ENCODE measurements around the gene RPS8.

Gene RPS8

GRCh38 chr1:44775930-44776729 lies 790 bp downstream of the RPS8 start:
- Mint-ChIP-seq H3K9me3 (no peaks in the 10 kb centered on the region), H3K36me3 (ENCODE audit: low read depth) (peaks cover 62% of the 10 kb centered on the region), H3K27ac (peak overlapping the region; percentile 95), H3K27me3 (no peaks in the 10 kb centered on the region), H3K4me3 (peak overlapping the region; percentile 94), H3K4me1 (peaks cover 36% of the 10 kb centered on the region)
- ATAC-seq: no peak
- peak; percentile 46 for DNase-seq

- H3K9me3 Mint-ChIP-seq: no peaks in the 10 kb centered on the region
- peak overlapping the region; percentile 94 for H3K4me3 Mint-ChIP-seq
- peaks cover 36% of the 10 kb centered on the region for H3K4me1 Mint-ChIP-seq
- no peaks in the 10 kb centered on the region for H3K27me3 Mint-ChIP-seq
- no peak for ATAC-seq
- DNase-seq: no peak
- H3K27ac Mint-ChIP-seq: peak overlapping the region; percentile 95
- H3K36me3 Mint-ChIP-seq (ENCODE audit: low read depth): peaks cover 68% of the 10 kb centered on the region
Measured at GRCh38 chr1:44776730-44777068, 1.4 kb downstream of the RPS8 start.

GRCh38 chr1:44777547-44777946 lies 2.2 kb downstream of the RPS8 start:
- H3K27me3 Mint-ChIP-seq: no peaks in the 10 kb centered on the region
- peaks cover 39% of the 10 kb centered on the region for H3K4me1 Mint-ChIP-seq
- H3K36me3 Mint-ChIP-seq (ENCODE audit: low read depth): peaks cover 68% of the 10 kb centered on the region
- H3K4me3 Mint-ChIP-seq: peak overlapping the region; percentile 94
- no peak for DNase-seq
- H3K9me3 Mint-ChIP-seq: no peaks in the 10 kb centered on the region
- ATAC-seq: no peak
- H3K27ac Mint-ChIP-seq: peak overlapping the region; percentile 95

- peak overlapping the region; percentile 94 for H3K4me3 Mint-ChIP-seq
- H3K4me1 Mint-ChIP-seq: peaks cover 42% of the 10 kb centered on the region
- H3K9me3 Mint-ChIP-seq: no peaks in the 10 kb centered on the region
- H3K36me3 Mint-ChIP-seq (ENCODE audit: low read depth): peaks cover 70% of the 10 kb centered on the region
- H3K27ac Mint-ChIP-seq: peak overlapping the region; percentile 95
- no peaks in the 10 kb centered on the region for H3K27me3 Mint-ChIP-seq
- ATAC-seq (no peak), DNase-seq (no peak)
Measured at GRCh38 chr1:44777969-44778635, 2.8 kb downstream of the RPS8 start.

- Mint-ChIP-seq H3K36me3 (ENCODE audit: low read depth) (peaks cover 70% of the 10 kb centered on the region), H3K27ac (peak overlapping the region; percentile 95), H3K4me3 (peak overlapping the region; percentile 94), H3K27me3 (no peaks in the 10 kb centered on the region), H3K9me3 (no peaks in the 10 kb centered on the region), H3K4me1 (peaks cover 48% of the 10 kb centered on the region)
- no peak for DNase-seq
- no peak for ATAC-seq
Measured at GRCh38 chr1:44778705-44779576, 3.6 kb downstream of the RPS8 start.

GRCh38 chr1:44780583-44781121 lies 5.3 kb downstream of the RPS8 start:
- DNase-seq (no peak), ATAC-seq (no peak)
- peak overlapping the region; percentile 29 for H3K4me3 Mint-ChIP-seq
- H3K4me1 Mint-ChIP-seq: peaks cover 54% of the 10 kb centered on the region
- H3K27me3 Mint-ChIP-seq: no peaks in the 10 kb centered on the region
- no peak overlapping the region for H3K27ac Mint-ChIP-seq
- H3K36me3 Mint-ChIP-seq (ENCODE audit: low read depth): peaks cover 63% of the 10 kb centered on the region
- H3K9me3 Mint-ChIP-seq: no peaks in the 10 kb centered on the region

- Mint-ChIP-seq H3K27me3 (no peaks in the 10 kb centered on the region), H3K9me3 (no peaks in the 10 kb centered on the region), H3K27ac (peak overlapping the region; percentile 42), H3K36me3 (ENCODE audit: low read depth) (peaks cover 33% of the 10 kb centered on the region), H3K4me3 (peak overlapping the region; percentile 67), H3K4me1 (peaks cover 48% of the 10 kb centered on the region)
- DNase-seq: no peak
- no peak for ATAC-seq
Measured at GRCh38 chr1:44783697-44784093, 8.4 kb downstream of the RPS8 start.

- peaks cover 26% of the 10 kb centered on the region for H3K36me3 Mint-ChIP-seq (ENCODE audit: low read depth)
- peak overlapping the region; percentile 73 for H3K4me3 Mint-ChIP-seq
- no peak for ATAC-seq
- DNase-seq: no peak
- no peaks in the 10 kb centered on the region for H3K27me3 Mint-ChIP-seq
- no peaks in the 10 kb centered on the region for H3K9me3 Mint-ChIP-seq
- H3K27ac Mint-ChIP-seq: peak overlapping the region; percentile 52
- H3K4me1 Mint-ChIP-seq: peaks cover 43% of the 10 kb centered on the region
Measured at GRCh38 chr1:44784094-44785028, 9.0 kb downstream of the RPS8 start.

GRCh38 chr1:44785029-44785380 lies 9.7 kb downstream of the RPS8 start:
- Mint-ChIP-seq H3K36me3 (ENCODE audit: low read depth) (peaks cover 20% of the 10 kb centered on the region), H3K27ac (peak overlapping the region; percentile 52), H3K4me3 (peak overlapping the region; percentile 73), H3K4me1 (peaks cover 43% of the 10 kb centered on the region), H3K27me3 (no peaks in the 10 kb centered on the region), H3K9me3 (no peaks in the 10 kb centered on the region)
- ATAC-seq: no peak
- no peak for DNase-seq

GRCh38 chr1:44785501-44786137 lies 10.3 kb downstream of the RPS8 start:
- H3K9me3 Mint-ChIP-seq: no peaks in the 10 kb centered on the region
- H3K4me3 Mint-ChIP-seq: peak overlapping the region; percentile 73

GRCh38 chr1:44786138-44786840 lies 10.9 kb downstream of the RPS8 start:
- ATAC-seq (peak; percentile 69), DNase-seq (peak; percentile 85)
- peak overlapping the region; percentile 73 for H3K4me3 Mint-ChIP-seq
- H3K36me3 Mint-ChIP-seq (ENCODE audit: low read depth): peaks cover 7% of the 10 kb centered on the region
- peaks cover 37% of the 10 kb centered on the region for H3K4me1 Mint-ChIP-seq
- peak overlapping the region; percentile 87 for H3K27ac Mint-ChIP-seq
- H3K27me3 Mint-ChIP-seq: no peaks in the 10 kb centered on the region
- H3K9me3 Mint-ChIP-seq: no peaks in the 10 kb centered on the region

More at GRCh38 chr1:44785501-44786137, 10.3 kb downstream of the RPS8 start:
- peaks cover 39% of the 10 kb centered on the region for H3K4me1 Mint-ChIP-seq
- DNase-seq (no peak), ATAC-seq (no peak)
- H3K27me3 Mint-ChIP-seq: no peaks in the 10 kb centered on the region
- peak overlapping the region; percentile 87 for H3K27ac Mint-ChIP-seq
- H3K36me3 Mint-ChIP-seq (ENCODE audit: low read depth): peaks cover 13% of the 10 kb centered on the region

GRCh38 chr1:44786841-44787426 lies 11.6 kb downstream of the RPS8 start:
- no peaks in the 10 kb centered on the region for H3K27me3 Mint-ChIP-seq
- peak overlapping the region; percentile 87 for H3K27ac Mint-ChIP-seq
- H3K9me3 Mint-ChIP-seq: no peaks in the 10 kb centered on the region
- peak overlapping the region; percentile 73 for H3K4me3 Mint-ChIP-seq
- H3K4me1 Mint-ChIP-seq: peaks cover 37% of the 10 kb centered on the region
- H3K36me3 Mint-ChIP-seq (ENCODE audit: low read depth): peaks cover 3% of the 10 kb centered on the region
- no peak for DNase-seq
- ATAC-seq: no peak
